CD14-positive monocyte (primary cell): Measurements from ENCODE around the gene SMIM35. TPM values are rescaled to one million over a fixed set of nuclear protein-coding genes. Genes with fewer than 3 reads are reported as not detected.

Experiments
- DNase-seq, 3 donors: peaks; one replicate each; pipeline ENCODE4 v3.0.0-alpha.2; 2011 to 2022
- H2AFZ ChIP-seq: 2 replicates; pipeline ENCODE4 v1.6.0; 2012; ENCODE audit warnings: mild to moderate bottlenecking, low read depth, low read length, inconsistent platforms; ENCODE audit not compliant: insufficient read depth, poor library complexity, severe bottlenecking
- H3K27ac ChIP-seq, 2 donors: 1 replicate in 1 of 2; 2 replicates in 1 of 2; pipeline ENCODE4 v1.5.1; 2012 to 2013; ENCODE audit warnings: low read length in 2 of 2, control low read depth in 1 of 2, inconsistent platforms in 1 of 2, low read depth in 1 of 2, mild to moderate bottlenecking in 1 of 2
- H3K27me3 ChIP-seq, 2 donors: one replicate each; pipeline versions ENCODE4 v1.6.0 to v1.6.1; 2011 to 2013; ENCODE audit warnings: low read length in 2 of 2; ENCODE audit not compliant: control insufficient read depth in 2 of 2, insufficient read depth in 2 of 2
- H3K36me3 ChIP-seq, 2 donors: replicated peaks in 1 of 2; 1 replicate in 1 of 2; 2 replicates in 1 of 2; pipeline versions ENCODE4 v1.5.1 to v1.6.1; 2012 to 2013; ENCODE audit warnings: low read length in 2 of 2, control low read depth in 1 of 2, inconsistent platforms in 1 of 2, mild to moderate bottlenecking in 1 of 2; ENCODE audit not compliant: insufficient read depth in 2 of 2, control insufficient read depth in 1 of 2
- H3K4me1 ChIP-seq, 2 donors: 1 replicate in 1 of 2; 2 replicates in 1 of 2; pipeline versions ENCODE4 v1.5.1 to v1.6.1; 2012 to 2013; ENCODE audit warnings: low read length in 2 of 2, control low read depth in 1 of 2, inconsistent platforms in 1 of 2, mild to moderate bottlenecking in 1 of 2, moderate library complexity in 1 of 2; ENCODE audit not compliant: insufficient read depth in 2 of 2, control insufficient read depth in 1 of 2
- H3K4me2 ChIP-seq: replicated peaks from 2 replicates; pipeline ENCODE3; 2012; ENCODE audit warnings: low read length, moderate library complexity, mild to moderate bottlenecking; ENCODE audit not compliant: poor library complexity, severe bottlenecking; ENCODE audit errors: extremely low read depth
- H3K4me3 ChIP-seq, 3 experiments: fragments of 200-600 bp in 1 of 3; sonication (generic) in 1 of 3; replicated peaks in 1 of 3; 1 replicate in 2 of 3; 2 replicates in 1 of 3; pipeline ENCODE4 v1.5.1; 2011 to 2013; ENCODE audit warnings: low read length in 3 of 3, mild to moderate bottlenecking in 3 of 3, control low read depth in 2 of 3, low read depth in 2 of 3, inconsistent platforms in 1 of 3, moderate library complexity in 1 of 3
- H3K79me2 ChIP-seq: 2 replicates; pipeline ENCODE4 v1.6.0; 2012; ENCODE audit warnings: mild to moderate bottlenecking, control low read depth, inconsistent platforms, low read length, moderate library complexity; ENCODE audit not compliant: insufficient read depth
- H3K9ac ChIP-seq: 2 replicates; pipeline ENCODE4 v1.6.0; 2017; ENCODE audit warnings: low read length, mild to moderate bottlenecking; ENCODE audit not compliant: insufficient read depth, poor library complexity, severe bottlenecking
- H3K9me3 ChIP-seq, 2 donors: replicated peaks in 1 of 2; 1 replicate in 1 of 2; 2 replicates in 1 of 2; pipeline versions ENCODE4 v1.5.1 to v1.6.1; 2012 to 2013; ENCODE audit warnings: low read length in 2 of 2, control low read depth in 1 of 2; ENCODE audit not compliant: control insufficient read depth in 1 of 2, insufficient read depth in 1 of 2
- H4K20me1 ChIP-seq: 2 replicates; pipeline ENCODE4 v1.6.0; 2012; ENCODE audit warnings: mild to moderate bottlenecking, low read length, control low read depth, moderate library complexity; ENCODE audit not compliant: insufficient read depth
- H3K27ac Mint-ChIP-seq, 7 donors: one replicate each; pipeline ENCODE4 v1.8.0; 2020; ENCODE audit warnings: mild to moderate bottlenecking in 7 of 7, mixed read lengths in 7 of 7, moderate library complexity in 6 of 7, inconsistent platforms in 2 of 7
- H3K27me3 Mint-ChIP-seq, 3 donors: one replicate each; pipeline ENCODE4 v1.8.0; 2021 to 2022; ENCODE audit warnings: low read depth in 3 of 3, mild to moderate bottlenecking in 3 of 3, mixed read lengths in 3 of 3, moderate library complexity in 3 of 3, inconsistent platforms in 1 of 3
- H3K36me3 Mint-ChIP-seq, 2 donors: one replicate each; pipeline ENCODE4 v1.8.0; 2020; ENCODE audit warnings: mixed read lengths in 2 of 2, inconsistent platforms in 1 of 2, mild to moderate bottlenecking in 1 of 2
- H3K4me1 Mint-ChIP-seq: one replicate; pipeline ENCODE4 v1.8.0; 2020; ENCODE audit warnings: mild to moderate bottlenecking, mixed read lengths
- H3K4me3 Mint-ChIP-seq, 2 donors: one replicate each; pipeline ENCODE4 v1.8.0; 2020; ENCODE audit warnings: mild to moderate bottlenecking in 2 of 2, mixed read lengths in 2 of 2, moderate library complexity in 1 of 2
- H3K9me3 Mint-ChIP-seq, 7 donors: one replicate each; pipeline ENCODE4 v1.8.0; 2020 to 2022; ENCODE audit warnings: mixed read lengths in 7 of 7, mild to moderate bottlenecking in 6 of 7, moderate library complexity in 6 of 7, inconsistent platforms in 2 of 7
- WGBS: methylation state at CpG from one replicate; pipeline ENCODE4 v1.1.5; 2013; ENCODE audit warnings: missing lambda C conversion rate; ENCODE audit not compliant: insufficient coverage; 5-methylcytosine and 5-hydroxymethylcytosine counted together
- intact Hi-C, 2 donors: fragments of 100-400 bp; cut with micrococcal nuclease; formaldehyde crosslinking; loops; one replicate each; pipeline versions ENCODE4 v1.15.0 to v1.15.1; 2023
- polyA plus RNA-seq, 3 donors: library from polyadenylated mRNA; depleted of rRNA in 1 of 3; unstranded in 2 of 3; stranded (reverse) in 1 of 3; fragments of 300-500 nt in 2 of 3; fragments of >200 nt in 1 of 3; fragmentation: Illumina TruSeq in 2 of 3; gene quantifications; 1 replicate in 2 of 3; 2 replicates in 1 of 3; pipeline ENCODE4 v1.2.3, GENCODE V29; 2012 to 2021
- TF ChIP-seq, protein P1 (sequence below): fragments of 200-600 bp; IDR thresholded peaks from one replicate; pipeline ENCODE4 v1.8.0; 2022; ENCODE audit warnings: antibody characterized with exemption, mild to moderate bottlenecking

The SMIM35 gene
- polyA plus RNA-seq, 3 donors, result 0.05 to 0.29 (median 0.11) TPM

DNA sequence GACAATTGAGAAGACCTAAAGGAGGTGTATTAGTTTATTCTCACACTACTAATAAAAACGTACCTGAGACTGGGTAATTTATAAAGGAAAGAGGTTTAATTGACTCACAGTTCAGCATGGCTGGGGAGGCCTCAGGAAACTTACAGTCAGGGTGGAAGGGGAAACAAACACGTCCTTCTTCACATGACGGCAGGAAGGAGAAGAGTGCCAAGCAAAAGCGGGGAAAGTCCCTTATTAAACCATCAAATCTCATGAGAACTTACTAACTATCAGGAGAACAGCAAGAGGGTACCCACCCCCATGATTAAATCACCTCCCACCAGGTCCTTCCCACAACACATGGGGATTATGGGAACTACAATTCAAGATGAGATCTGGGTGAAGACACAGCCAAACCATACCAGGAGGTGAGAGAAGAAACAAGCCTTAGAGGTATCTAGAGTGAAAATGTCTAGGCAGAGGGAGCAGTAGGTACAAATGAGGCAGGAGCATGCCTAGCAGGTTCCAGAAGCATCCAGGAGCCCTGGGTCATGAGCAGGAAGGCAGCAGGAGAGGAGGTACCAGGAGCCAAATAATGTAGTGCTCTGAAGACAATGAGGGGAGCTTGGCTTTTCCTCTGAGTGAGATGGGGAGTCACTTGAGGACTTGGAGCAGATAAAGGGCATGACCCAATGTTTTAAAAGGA is 69.0 kb downstream of the SMIM35 start:
- H3K9ac ChIP-seq, result no peak overlapping the region
- TF ChIP-seq, protein P1, sequence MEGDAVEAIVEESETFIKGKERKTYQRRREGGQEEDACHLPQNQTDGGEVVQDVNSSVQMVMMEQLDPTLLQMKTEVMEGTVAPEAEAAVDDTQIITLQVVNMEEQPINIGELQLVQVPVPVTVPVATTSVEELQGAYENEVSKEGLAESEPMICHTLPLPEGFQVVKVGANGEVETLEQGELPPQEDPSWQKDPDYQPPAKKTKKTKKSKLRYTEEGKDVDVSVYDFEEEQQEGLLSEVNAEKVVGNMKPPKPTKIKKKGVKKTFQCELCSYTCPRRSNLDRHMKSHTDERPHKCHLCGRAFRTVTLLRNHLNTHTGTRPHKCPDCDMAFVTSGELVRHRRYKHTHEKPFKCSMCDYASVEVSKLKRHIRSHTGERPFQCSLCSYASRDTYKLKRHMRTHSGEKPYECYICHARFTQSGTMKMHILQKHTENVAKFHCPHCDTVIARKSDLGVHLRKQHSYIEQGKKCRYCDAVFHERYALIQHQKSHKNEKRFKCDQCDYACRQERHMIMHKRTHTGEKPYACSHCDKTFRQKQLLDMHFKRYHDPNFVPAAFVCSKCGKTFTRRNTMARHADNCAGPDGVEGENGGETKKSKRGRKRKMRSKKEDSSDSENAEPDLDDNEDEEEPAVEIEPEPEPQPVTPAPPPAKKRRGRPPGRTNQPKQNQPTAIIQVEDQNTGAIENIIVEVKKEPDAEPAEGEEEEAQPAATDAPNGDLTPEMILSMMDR, result no peak
- WGBS, result no CpG with 5 or more reads among the region's 4 CpGs
- Mint-ChIP-seq H3K27me3 (peaks cover 0 to 3% (median 2%) of the 10 kb centered on the region in 3 donors), H3K27ac (peak overlapping the region in 4 of 7 donors; percentile 39 to 74 (median 60)), H3K9me3 (peaks cover 13 to 22% (median 20%) of the 10 kb centered on the region in 7 donors), H3K4me3 (no peak overlapping the region), H3K4me1 (peaks cover 39% of the 10 kb centered on the region), H3K36me3 (peaks cover 10 to 15% of the 10 kb centered on the region in 2 donors)
- no peaks in the 10 kb centered on the region for H3K79me2 ChIP-seq
- no peaks in the 10 kb centered on the region for H4K20me1 ChIP-seq
- no peak overlapping the region for H3K4me3 ChIP-seq
- no peak overlapping the region for H2AFZ ChIP-seq
- H3K27ac ChIP-seq, result no peak overlapping the region
- peaks cover 34 to 41% of the 10 kb centered on the region in 2 donors for H3K4me1 ChIP-seq
- no peaks in the 10 kb centered on the region for H3K27me3 ChIP-seq
- peaks cover 15 to 20% of the 10 kb centered on the region in 2 donors for H3K9me3 ChIP-seq
- no peak for DNase-seq
- no peak overlapping the region for H3K4me2 ChIP-seq
- H3K36me3 ChIP-seq, result no peaks in the 10 kb centered on the region
- intact Hi-C loops, result loop anchor here in 1 of 2 donors (10.0 kb wide), 1 partner anchor 67 kb away; the partner anchor contains the start of gene SMIM35

DNA sequence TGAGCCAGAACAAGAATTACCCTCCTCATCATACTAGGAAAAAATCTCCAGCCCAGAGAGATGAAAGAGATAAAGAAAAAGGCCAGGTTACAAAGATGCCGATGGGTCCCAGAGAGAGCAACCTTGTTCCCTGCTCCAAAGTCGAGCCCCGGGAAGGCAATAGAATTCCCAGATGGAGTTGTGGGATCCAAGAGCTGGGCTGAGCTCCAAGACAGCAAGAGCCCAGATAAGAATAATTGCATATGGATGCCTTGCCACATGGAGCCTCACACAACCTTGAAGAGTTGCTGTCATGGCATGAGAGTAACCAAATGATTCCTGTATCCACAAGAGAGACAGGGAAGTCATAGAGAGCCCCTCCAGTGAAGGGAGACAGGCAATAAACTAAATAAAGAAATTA is 69.7 kb downstream of the SMIM35 start:
- H3K4me2 ChIP-seq, result no peak overlapping the region
- no peaks in the 10 kb centered on the region for H3K27me3 ChIP-seq
- peaks cover 10 to 15% of the 10 kb centered on the region in 2 donors for H3K36me3 Mint-ChIP-seq
- H3K4me3 Mint-ChIP-seq, result no peak overlapping the region
- TF ChIP-seq, protein P1, result no peak
- peaks cover 46% of the 10 kb centered on the region for H3K4me1 Mint-ChIP-seq
- no peak overlapping the region for H2AFZ ChIP-seq
- H3K9me3 Mint-ChIP-seq, result peaks cover 13 to 22% (median 20%) of the 10 kb centered on the region in 7 donors
- intact Hi-C loops, result loop anchor here in 1 of 2 donors (10.0 kb wide), 1 partner anchor 68 kb away; the partner anchor contains the start of gene SMIM35
- no peak overlapping the region for H3K27ac ChIP-seq
- 96% methylated on average over 3 of the region's 3 CpGs for WGBS
- H3K9ac ChIP-seq, result no peak overlapping the region
- H3K4me1 ChIP-seq, result peaks cover 41 to 48% of the 10 kb centered on the region in 2 donors
- H3K4me3 ChIP-seq, result no peak overlapping the region
- no peak for DNase-seq
- no peak overlapping the region for H3K27ac Mint-ChIP-seq
- H3K27me3 Mint-ChIP-seq, result peaks cover 0 to 2% (median 2%) of the 10 kb centered on the region in 3 donors
- peaks cover 15 to 20% of the 10 kb centered on the region in 2 donors for H3K9me3 ChIP-seq
- no peaks in the 10 kb centered on the region for H3K79me2 ChIP-seq
- H3K36me3 ChIP-seq, result no peaks in the 10 kb centered on the region
- H4K20me1 ChIP-seq, result no peaks in the 10 kb centered on the region
